GM19035 (cell line): ENCODE results near the gene ARAF.

ENCODE experiments used
- ATAC-seq: cut with Tn5 transposase; IDR thresholded peaks from one replicate; pipeline ENCODE4 v1.9.1; 2021; ENCODE audit not compliant: unreplicated experiment

ARAF gene

GRCh38 chrX:47563801-47564315 is 2.9 kb downstream of the ARAF start:
- no peak for ATAC-seq

- no peak for ATAC-seq
Measured at GRCh38 chrX:47564438-47565085, 3.6 kb downstream of the ARAF start.

DNA sequence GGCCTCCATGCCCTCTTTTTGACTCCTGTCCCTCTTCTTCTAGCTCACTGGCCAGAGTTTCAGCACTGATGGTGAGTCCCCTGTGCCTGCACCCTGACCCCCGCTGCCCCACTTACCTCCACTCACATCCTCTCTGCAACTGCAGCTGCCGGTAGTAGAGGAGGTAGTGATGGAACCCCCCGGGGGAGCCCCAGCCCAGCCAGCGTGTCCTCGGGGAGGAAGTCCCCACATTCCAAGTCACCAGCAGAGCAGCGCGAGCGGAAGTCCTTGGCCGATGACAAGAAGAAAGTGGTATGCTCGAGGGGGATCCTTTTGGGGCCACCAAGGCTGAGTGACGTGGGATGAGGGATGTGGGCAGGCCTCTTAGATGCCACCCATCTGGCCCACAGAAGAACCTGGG is 5.8 kb downstream of the ARAF start:
- no peak for ATAC-seq

- ATAC-seq: no peak
Measured at GRCh38 chrX:47568656-47569295, 7.8 kb downstream of the ARAF start.

DNA sequence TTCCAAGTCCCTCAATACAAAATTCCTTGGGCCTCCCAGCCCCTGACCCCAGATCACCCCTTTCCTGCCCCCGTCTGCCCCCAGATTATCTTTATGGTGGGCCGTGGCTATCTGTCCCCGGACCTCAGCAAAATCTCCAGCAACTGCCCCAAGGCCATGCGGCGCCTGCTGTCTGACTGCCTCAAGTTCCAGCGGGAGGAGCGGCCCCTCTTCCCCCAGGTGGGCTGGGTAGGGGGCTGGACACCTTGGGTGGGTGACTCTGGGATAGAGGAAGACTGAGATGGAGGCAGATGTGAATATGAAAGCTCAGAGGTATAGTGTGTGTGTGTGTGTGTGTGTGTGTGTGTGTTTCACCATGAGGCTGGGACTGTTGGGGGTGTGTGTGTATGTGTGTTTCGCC is 9.8 kb downstream of the ARAF start:
- no peak for ATAC-seq

DNA sequence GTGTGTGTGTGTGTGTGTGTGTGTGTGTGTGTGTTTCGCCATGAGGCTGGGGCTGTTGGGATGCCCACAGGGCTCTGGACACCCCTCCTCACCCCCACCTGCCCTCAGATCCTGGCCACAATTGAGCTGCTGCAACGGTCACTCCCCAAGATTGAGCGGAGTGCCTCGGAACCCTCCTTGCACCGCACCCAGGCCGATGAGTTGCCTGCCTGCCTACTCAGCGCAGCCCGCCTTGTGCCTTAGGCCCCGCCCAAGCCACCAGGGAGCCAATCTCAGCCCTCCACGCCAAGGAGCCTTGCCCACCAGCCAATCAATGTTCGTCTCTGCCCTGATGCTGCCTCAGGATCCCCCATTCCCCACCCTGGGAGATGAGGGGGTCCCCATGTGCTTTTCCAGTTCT is 10.2 kb downstream of the ARAF start:
- ATAC-seq: no peak

DNA sequence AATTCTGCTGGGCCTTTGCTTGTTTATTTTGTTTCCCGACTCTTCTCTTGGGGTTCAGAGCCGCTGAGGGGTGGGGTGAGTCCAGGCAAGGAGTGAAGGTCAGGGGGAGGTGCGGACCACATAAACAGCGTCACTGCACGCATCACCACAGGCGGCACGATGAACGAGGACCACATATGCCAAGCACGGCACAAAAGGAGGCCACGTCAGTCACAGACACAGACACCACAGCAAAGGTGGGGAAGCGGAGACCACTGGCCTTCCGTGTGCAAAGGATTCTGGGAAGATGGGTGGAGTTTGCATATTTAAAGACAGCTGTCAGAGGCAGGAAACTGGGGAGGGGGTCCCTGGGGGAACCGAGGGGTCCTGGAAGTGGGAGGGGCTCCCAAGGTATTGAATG is 10.9 kb downstream of the ARAF start:
- no peak for ATAC-seq

DNA sequence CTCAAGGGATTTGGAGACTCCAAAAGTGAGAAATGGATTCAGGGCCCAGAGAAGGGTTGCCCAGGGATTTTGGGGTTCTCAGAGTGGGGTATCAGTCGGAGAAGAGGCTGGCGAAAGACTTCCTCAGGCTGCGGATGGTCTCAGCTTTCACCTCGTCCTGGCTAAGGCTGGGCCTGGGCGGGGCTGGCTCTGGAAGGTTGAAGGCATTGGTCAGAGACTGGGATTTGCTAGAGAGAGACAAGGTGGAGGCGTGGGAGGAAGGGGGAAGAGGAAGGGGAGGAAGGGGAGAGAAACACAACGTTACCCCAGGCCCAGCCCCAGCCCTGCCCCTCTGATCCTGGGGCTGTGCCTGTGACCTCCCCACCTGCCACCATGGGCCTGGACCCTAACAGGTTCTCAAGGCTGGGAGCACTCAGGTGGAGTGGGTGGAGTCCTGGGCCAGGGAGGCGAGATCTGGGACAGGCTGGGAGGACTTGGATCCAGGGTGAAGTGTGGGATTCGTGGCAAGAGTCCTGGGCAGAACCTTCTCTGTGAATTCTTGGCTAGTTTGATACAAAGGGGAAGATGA is 11.9 kb downstream of the ARAF start:
- ATAC-seq: no peak

DNA sequence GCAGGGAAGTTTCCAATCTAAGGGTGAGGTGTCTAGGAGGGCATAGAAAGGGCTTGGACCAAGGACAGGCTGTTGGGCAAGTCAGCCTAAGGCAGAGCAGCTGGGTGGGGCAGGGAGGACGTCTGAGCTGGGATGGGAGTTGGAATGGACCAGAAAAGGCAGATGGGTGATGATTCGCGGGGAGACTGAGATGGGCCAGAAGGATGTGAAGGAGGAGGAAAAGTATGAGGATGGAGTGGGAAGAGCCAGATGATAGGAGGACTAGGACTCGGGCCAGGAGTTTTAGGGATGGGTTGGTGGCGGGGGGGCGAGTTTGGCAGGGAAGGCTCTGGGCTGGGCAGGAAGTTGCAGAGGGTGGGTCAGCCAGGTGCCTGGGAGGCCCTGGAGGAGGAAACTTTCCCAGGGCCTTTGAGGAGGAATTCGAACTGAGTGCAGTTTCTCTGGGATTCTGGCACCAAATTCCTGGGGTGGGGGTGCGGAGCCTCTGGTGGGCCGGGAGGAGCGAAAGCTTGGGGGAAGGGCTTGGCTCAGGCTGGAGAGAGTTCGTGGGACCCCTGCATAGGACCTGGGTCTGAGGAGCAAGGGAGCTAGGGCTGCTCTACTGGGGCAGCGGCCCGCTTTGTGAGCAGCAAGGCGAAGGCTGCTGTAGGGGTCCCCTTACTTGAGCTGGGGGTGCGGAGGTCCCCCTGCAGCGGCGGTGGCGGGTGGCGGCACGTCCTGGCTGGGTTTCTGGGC is 12.5 kb downstream of the ARAF start:
- ATAC-seq: no peak

GRCh38 chrX:47574076-47574546 is 13.1 kb downstream of the ARAF start:
- ATAC-seq: no peak

DNA sequence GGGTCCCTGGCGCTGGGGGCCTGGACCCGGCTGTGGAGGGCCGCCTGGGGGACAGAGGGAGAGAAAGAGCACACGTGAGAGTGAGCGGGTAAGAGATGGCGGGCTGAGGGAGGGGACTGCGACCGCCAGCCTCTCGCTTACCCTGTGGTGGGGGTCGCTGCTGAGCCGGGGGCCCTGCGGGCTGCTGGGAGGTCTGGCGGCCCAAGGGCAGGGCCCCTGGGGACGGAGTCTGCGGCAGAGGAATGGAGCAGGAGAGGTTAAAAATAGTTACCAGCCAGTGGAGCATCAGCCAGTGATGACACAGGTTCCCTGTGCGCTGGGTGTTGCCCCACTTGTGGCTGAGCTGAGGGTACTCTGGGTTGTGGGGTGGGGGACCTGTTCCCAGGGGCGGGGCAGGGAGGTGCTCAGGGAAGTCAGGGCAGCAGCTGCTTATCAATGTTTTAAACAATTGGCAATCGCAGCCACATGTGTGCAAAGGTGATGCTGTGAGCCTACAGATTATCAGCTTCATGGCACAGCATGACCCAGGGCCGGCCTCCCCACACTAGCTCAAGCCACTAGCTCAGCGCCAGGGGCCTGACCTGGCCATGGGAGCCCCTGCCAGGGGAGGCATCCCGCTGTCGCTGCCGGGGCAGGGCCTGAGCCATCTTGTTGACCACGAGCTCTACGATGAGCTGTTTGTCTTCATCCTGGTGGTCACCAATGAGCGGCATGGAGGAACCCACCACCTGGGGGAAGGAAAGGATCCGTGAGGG is 13.7 kb downstream of the ARAF start:
- no peak for ATAC-seq

GRCh38 chrX:47576021-47576898 is 15.3 kb downstream of the ARAF start:
- no peak for ATAC-seq

- ATAC-seq: no peak
Measured at GRCh38 chrX:47577424-47577823, 16.4 kb downstream of the ARAF start.

- no peak for ATAC-seq
Measured at GRCh38 chrX:47577901-47578300, 16.9 kb downstream of the ARAF start.

GRCh38 chrX:47578692-47579091 is 17.7 kb downstream of the ARAF start:
- ATAC-seq: no peak

GRCh38 chrX:47579537-47579936 is 18.5 kb downstream of the ARAF start:
- no peak for ATAC-seq

GRCh38 chrX:47581731-47582647 is 21.0 kb downstream of the ARAF start, which contains the start of gene TIMP1:
TSS of gene TIMP1 (plus strand) at chrX:47582436. CDS start at chrX:47583416, 980 bp downstream.
- ATAC-seq: peak; percentile 85

- no peak for ATAC-seq
Measured at GRCh38 chrX:47583240-47583861, 22.3 kb downstream of the ARAF start.
